ENCODE data around the gene OSBPL8.

OSBPL8 gene, protein sequence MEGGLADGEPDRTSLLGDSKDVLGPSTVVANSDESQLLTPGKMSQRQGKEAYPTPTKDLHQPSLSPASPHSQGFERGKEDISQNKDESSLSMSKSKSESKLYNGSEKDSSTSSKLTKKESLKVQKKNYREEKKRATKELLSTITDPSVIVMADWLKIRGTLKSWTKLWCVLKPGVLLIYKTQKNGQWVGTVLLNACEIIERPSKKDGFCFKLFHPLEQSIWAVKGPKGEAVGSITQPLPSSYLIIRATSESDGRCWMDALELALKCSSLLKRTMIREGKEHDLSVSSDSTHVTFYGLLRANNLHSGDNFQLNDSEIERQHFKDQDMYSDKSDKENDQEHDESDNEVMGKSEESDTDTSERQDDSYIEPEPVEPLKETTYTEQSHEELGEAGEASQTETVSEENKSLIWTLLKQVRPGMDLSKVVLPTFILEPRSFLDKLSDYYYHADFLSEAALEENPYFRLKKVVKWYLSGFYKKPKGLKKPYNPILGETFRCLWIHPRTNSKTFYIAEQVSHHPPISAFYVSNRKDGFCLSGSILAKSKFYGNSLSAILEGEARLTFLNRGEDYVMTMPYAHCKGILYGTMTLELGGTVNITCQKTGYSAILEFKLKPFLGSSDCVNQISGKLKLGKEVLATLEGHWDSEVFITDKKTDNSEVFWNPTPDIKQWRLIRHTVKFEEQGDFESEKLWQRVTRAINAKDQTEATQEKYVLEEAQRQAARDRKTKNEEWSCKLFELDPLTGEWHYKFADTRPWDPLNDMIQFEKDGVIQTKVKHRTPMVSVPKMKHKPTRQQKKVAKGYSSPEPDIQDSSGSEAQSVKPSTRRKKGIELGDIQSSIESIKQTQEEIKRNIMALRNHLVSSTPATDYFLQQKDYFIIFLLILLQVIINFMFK

DNA sequence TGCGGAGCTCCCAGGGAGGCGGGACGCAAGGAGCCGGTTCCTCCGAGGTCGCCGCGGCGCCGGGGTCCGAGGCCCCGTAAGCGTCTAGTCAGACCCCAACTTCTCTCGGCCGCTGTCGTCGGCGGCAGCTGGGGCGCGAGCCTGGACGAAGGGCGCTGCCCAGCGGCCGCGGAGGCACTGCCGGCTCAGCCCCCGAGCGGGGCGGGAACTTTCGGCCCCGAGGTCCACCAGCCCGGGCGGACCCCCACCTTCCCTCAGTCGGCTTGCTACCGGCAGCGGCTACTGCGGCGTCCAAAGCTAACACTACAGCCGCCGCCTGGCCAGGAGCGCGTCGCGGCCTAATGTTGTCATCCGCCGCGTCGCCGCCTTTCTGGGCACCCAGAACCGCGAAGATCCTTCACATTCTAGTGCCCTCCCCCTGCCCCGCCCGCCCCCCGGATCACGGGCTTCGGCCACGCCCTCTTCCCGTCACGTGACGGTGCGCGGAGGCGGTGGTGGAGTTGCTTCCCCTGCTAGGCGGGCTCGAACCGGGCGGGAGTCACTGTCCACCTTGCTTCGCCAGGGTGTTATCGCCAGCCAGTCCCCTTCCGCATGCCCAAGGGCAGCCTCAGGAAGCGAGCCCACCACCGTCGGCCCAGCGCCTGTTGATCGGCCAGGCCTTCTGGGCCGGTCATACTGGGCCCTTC, at the start of gene OSBPL8:
Gene OSBPL8, minus strand, starts transcription at position 372 of the 686 bp plus-strand sequence. CDS start 72,220 bp downstream, outside the sequence.
- DNase-seq (ENCODE audit: low read depth in 2 of 2) = peak; percentile 93 to 94

- DNase-seq (ENCODE audit: low read depth in 2 of 2) = no peak
These were observed 48.5 kb upstream of the OSBPL8 start for GRCh38 chr12:76608070-76608469.

GRCh38 chr12:76595056-76595455, 35.5 kb upstream of the OSBPL8 start:
- no peak for DNase-seq (ENCODE audit: low read depth in 2 of 2)

DNA sequence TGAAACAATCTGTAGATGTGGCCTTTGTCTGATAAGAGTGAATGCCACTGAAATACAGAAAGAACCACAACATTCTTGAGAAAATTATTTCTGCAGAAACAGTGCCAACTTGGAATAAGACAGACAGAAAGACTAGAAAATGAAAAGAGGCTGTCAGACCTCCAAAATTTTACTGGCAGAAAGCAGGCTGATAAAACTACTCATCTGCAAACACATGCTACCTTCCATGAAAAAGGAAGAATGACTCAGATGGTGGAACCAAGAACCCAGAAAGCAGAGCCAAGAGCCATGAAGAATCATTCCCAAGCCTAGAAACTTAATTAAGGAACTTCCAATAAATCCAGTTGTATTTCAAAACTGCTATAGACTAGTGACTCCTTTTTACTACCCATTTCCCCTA, 31.9 kb upstream of the OSBPL8 start:
- DNase-seq (ENCODE audit: low read depth in 2 of 2) = no peak

DNA sequence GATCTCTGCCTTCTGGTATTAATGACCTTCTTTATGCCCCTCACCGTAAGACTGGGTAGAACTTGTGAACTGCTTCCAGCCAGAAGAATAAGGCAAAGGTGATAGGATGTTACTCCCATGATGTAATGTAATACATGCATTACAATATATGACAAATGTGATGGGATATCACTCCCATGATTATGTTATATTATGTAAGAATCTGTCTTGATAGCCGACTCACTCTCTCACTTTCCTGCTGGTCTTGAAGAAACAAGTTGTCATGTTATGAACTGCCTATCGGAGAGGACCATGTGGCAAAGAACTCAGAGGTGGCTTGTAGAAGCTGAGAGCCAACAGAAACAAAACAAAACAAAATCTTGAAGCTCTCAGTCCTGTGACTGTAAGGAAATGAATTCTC, 30.6 kb upstream of the OSBPL8 start:
- DNase-seq (ENCODE audit: low read depth in 2 of 2) = no peak

DNA sequence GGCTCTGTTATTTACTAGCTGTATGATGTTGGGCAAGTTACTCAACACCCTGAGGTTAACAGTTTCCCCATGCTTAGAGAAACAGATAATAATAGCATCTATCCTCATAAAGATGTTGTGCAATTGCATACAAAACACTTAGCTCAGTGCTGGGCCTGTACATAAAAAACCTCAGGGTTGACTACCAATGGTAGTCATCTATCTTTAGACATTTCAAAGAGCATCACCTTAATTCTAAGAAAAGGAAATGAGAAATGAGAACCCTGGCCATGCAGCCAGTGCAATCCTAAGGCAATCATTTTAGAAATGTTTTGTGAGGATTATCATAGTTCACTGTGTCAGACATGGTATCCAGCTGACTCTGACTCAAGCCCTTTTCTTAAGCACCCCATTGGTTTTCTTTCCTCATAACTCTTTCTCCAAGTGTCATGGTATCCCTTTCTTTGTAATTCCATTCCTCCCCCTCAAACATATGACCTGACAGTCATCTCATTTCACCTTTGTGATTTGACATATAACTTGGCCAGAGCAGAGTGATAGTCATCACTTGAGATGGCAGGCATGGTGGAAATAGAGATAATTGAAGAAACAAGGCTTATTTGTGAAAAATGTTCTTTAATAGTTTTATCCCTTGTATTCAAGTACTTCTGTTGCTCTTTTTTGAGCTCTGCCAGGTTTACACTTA, 29.5 kb upstream of the OSBPL8 start:
- no peak for DNase-seq (ENCODE audit: low read depth in 2 of 2)

- DNase-seq (ENCODE audit: low read depth in 2 of 2) = no peak
These were observed 28.0 kb upstream of the OSBPL8 start for GRCh38 chr12:76587428-76588178.

DNA sequence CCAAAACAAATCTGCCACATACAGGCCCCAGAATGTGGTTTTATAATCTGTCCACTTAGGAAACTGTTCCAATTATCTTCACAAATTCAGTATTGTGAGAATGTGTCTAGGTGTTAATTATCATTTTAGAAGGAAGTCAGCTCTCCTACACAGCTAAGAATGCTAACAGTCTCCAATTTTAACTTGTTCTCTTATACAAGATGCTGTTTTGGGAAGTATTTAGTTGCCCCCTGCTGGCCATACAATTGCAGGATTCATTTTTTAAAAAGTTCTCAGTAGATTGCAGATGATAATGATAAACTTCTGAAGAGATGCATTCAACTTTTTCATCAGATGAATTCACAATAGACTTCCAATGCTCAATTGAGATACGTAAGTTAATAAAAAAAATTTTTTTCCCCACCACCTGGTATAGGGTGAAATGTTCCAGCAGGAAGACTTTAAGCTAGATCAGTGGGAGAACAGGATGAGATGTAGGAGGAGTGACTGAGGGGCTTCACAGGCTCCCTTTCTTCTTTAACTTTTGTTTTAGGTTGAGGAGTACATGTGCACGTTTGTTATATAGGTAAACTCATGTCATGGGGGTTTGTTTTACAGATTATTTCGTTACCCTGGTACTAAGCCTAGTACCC, 27.3 kb upstream of the OSBPL8 start:
- DNase-seq (ENCODE audit: low read depth in 2 of 2) = peak in 1 of 2 donors; percentile 2

DNA sequence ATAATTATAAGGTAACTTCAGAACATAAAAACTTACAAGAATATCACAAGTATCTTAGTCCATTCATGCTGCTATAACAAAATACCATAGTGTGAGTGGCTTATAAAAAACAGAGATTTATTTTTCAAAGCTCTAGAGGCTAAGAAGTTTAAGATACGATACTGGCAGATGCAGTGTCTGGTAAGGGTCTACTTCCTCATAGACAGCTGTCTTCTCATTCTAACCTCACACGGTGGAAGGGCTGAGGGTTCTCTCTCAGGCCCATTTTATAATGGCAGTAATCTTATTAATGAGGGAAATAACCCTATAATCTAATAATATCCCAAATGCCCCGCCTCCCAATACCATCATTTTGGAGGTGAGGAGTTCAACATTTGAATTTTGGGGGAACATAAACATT, 23.7 kb upstream of the OSBPL8 start:
- DNase-seq (ENCODE audit: low read depth in 2 of 2) = no peak

DNA sequence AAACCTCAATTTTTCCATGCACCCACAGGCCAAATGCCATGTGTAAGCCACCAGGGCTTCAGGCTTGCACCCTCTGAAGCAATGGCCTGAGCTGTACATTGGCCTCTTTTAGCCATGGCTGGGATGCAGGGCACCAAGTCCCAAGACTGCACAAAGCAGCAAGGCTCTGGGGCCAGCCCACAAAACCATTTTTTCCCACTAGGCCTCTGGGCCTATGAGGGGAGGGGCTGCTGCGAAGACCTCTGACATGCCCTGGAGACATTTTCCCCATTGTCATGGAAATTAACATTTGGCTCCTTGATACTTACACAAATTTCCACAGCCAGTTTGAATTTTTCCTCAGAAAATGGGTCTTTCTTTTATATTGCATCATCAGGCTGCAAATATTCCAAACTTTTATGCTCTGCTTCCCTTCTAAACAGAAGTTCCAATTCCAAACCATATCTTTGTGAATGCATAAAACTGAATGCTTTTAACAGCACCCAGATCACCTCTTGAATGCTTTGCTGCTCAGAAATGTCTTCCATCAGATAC, 14.3 kb upstream of the OSBPL8 start:
- no peak for DNase-seq (ENCODE audit: low read depth in 2 of 2)

- no peak for DNase-seq (ENCODE audit: low read depth in 2 of 2)
These were observed 11.7 kb upstream of the OSBPL8 start for GRCh38 chr12:76571256-76571655.

DNA sequence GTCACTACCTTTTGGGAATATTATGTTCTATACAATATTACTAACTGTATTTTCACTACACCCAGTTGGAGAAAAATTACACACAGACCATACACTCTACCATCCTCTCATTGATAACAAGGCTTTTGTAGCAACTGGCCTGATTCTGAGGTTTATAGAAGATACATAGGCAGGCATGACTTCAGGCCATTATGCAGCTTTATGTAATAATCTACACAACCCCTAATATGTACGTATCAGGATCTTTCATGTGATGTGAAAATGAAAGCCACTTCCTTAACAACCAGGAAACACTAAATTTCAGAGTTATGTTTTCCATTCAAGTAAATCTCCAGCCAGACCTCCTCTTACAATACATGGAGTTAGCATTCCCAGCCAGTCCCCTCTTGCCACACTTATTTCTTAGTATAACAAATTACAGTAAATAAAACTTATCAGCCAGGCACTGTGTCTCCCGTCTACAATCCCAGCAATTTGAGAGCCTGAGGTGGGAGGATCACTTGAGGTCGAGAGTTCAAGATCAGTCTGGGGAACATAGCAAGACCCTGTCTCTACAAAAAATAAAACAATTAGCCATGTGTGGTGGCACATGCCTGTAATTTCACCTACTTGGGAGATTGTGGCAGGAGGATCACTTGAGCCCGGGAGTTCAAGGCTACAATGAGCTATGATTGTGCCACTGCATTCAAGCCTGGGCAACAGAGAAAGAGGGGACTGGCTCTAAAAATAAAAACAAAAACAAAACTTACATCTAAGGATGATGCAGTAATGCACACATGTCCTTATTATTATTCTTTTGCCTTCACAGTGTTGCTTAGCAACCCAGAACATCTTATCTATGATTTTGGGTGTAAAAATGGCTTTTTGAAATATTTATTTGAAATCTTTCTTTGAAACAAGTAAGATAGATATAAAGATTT, 10.4 kb upstream of the OSBPL8 start:
- DNase-seq (ENCODE audit: low read depth in 2 of 2) = no peak

DNA sequence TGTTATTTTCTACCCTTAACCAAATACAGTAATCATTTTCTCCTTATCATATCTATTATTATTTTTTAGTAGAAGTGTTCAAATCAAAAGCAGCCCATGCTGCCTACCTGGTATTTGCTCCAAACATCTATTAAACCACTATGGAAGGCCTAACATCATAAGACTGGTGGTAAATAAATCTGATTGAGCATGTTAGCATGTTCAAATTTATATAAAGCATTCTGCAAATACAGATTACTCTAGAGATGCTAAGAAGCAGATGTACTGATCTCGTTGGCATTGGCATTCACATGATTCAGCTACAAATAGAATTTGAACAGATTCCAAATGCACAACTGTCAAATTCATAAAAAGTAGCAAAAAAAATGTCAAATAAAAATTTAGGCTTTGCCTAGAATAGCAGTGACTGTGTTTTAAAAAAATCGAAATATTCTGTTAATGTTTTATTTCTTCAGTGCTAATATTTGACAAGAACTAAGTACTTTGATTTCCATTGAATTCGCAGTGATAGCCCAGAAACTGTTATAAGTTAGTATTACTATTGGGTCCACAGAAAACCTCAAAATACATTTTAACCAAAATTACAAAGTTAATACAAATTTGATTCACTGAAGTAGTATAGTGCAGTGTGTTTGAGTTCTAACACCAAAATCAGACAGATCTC, 9.4 kb upstream of the OSBPL8 start:
- no peak for DNase-seq (ENCODE audit: low read depth in 2 of 2)

GRCh38 chr12:76568130-76568529, 8.6 kb upstream of the OSBPL8 start:
- DNase-seq (ENCODE audit: low read depth in 2 of 2) = no peak

DNA sequence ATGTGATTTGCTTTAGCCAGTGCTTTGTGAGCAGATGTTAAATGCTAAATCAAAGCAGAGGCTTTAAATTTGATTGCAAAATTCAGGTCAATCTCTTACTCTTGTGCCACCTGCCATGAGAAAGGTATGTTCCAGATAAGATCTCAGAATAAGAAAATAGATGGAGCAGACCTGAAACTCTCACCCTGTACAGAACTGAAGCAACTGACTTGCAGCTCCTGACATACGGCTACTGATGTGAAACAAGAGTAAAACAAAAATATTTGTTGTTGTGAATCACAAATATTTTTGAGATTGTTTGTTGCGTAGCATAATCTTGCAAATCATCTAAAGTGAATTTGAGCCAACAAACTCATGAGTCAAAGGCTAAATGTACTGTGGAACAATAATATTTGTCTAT, 3.5 kb upstream of the OSBPL8 start:
- DNase-seq (ENCODE audit: low read depth in 2 of 2) = no peak

DNA sequence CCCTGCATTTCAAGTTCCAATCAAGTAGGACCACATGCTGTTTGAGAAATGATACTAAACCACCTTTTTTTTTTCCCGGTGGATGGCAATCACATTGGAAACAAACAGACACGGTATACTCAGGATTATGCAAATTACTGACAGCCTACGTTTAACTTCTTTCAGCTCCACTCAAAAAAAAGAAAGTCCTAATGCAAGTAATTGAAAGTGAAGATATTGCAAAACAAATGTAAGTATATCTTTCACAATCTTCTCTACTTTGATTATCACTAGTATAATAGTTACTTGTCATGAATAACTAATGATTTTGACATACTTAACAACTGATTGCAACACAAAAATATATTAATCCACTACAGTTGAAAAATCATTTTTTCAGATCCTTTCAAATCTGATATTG, 2.6 kb upstream of the OSBPL8 start:
- DNase-seq (ENCODE audit: low read depth in 2 of 2) = no peak

DNA sequence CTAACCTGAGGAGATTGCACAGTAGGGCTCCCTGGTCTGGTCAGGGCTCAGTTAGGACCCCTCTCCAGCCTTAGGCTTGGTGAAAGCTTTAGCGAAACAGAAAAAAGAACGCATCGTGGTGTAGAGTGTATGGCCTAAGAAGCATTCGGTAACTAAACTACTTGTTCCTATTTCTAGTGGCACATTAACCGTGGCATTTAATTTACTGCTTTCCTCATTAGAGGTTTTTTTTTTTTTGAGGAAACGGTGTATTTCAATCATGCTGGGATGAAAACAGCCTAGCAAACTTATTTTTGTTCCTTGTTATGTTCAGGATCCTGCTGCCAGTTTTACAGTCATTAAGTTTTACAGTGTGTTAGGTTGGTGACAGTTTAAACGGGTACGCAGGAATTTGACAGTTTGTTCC, 518 bp upstream of the OSBPL8 start:
- no peak for DNase-seq (ENCODE audit: low read depth in 2 of 2)

GRCh38 chr12:76558684-76559399, 729 bp downstream of the OSBPL8 start:
- DNase-seq (ENCODE audit: low read depth in 2 of 2) = peak; percentile 66 to 75
